ENCODE measurements around the gene ARHGEF5.

DNA sequence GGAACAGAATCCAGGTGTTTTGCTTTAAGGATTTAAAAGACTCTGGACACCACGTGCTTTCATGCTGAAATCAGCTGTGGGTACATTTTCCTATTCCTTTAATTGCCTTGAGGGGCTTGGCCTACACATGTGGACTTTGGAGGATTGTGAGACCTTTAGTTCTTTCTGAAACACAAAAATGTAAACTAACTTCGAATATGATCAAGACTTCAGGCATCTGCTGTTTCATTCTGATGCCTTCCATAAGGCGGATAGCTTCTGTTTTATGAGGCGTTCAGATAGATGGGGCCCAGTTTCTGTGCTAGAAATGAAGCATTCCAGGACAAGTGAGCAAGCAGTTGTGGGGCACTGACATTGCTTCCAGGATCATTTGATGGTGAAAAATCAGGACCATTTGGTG lies 49.7 kb downstream of the ARHGEF5 start:
- TF ChIP-seq, protein P1, sequence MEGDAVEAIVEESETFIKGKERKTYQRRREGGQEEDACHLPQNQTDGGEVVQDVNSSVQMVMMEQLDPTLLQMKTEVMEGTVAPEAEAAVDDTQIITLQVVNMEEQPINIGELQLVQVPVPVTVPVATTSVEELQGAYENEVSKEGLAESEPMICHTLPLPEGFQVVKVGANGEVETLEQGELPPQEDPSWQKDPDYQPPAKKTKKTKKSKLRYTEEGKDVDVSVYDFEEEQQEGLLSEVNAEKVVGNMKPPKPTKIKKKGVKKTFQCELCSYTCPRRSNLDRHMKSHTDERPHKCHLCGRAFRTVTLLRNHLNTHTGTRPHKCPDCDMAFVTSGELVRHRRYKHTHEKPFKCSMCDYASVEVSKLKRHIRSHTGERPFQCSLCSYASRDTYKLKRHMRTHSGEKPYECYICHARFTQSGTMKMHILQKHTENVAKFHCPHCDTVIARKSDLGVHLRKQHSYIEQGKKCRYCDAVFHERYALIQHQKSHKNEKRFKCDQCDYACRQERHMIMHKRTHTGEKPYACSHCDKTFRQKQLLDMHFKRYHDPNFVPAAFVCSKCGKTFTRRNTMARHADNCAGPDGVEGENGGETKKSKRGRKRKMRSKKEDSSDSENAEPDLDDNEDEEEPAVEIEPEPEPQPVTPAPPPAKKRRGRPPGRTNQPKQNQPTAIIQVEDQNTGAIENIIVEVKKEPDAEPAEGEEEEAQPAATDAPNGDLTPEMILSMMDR (IDR thresholded peaks at IDR 0.05; ENCODE audit: poor library complexity), result no peak
- TF ChIP-seq EZH2 (IDR thresholded peaks at IDR 0.05; ENCODE audit: borderline replicate concordance), result no peak
- no peak for TF ChIP-seq EZH2phosphoT487 (IDR thresholded peaks at IDR 0.05; ENCODE audit: low read depth, severe bottlenecking, unreplicated experiment)
